ENCODE data around the gene TMEM59. TPM values are rescaled to one million over a fixed set of nuclear protein-coding genes. Genes with fewer than 3 reads are reported as not detected.
"Not testable (repeated sequence)": the region's sequence is repeated elsewhere in the genome, so short reads cannot be mapped to it uniquely, and the experiment has no call there.

The TMEM59 gene
- total and polyA plus RNA-seq, 8 donors, result 95.7 to 322 (median 176) TPM

DNA sequence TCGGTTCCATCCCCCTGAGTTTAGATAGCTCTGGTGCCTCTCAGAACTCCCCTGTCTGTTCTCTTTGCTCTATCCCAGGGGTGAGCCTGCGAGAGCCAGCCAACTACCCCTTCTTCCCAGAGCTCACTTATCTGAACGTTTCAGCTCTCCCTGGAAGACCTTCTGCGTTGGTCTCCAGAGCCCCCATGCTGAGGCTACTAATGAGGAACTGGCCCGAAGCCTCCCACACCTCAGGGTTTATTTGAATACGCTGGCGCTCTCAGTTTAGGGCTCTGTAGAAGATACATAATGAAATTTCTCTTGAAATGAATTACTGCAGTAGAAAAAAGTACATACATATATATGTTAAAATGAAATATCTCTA is 43.9 kb upstream of the TMEM59 start:
- WGBS, 5 donors, result 80 to 85% (median 81%) methylated on average over 7 of the region's 7 CpGs
- H3K9me3 ChIP-seq, result no peaks in the 10 kb centered on the region
- no peak overlapping the region for H3K4me3 ChIP-seq
- intact Hi-C loops (cut with DNase I; ENCODE audit: low total_unique reads), result no loop called here
- no peak for TF ChIP-seq POLR2A (IDR thresholded peaks at IDR 0.05)
- TF ChIP-seq EP300 (IDR thresholded peaks at IDR 0.05), result no peak
- TF ChIP-seq, protein P1, sequence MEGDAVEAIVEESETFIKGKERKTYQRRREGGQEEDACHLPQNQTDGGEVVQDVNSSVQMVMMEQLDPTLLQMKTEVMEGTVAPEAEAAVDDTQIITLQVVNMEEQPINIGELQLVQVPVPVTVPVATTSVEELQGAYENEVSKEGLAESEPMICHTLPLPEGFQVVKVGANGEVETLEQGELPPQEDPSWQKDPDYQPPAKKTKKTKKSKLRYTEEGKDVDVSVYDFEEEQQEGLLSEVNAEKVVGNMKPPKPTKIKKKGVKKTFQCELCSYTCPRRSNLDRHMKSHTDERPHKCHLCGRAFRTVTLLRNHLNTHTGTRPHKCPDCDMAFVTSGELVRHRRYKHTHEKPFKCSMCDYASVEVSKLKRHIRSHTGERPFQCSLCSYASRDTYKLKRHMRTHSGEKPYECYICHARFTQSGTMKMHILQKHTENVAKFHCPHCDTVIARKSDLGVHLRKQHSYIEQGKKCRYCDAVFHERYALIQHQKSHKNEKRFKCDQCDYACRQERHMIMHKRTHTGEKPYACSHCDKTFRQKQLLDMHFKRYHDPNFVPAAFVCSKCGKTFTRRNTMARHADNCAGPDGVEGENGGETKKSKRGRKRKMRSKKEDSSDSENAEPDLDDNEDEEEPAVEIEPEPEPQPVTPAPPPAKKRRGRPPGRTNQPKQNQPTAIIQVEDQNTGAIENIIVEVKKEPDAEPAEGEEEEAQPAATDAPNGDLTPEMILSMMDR (IDR thresholded peaks at IDR 0.05), result no peak
- no peak for TF ChIP-seq POLR2AphosphoS5 (IDR thresholded peaks at IDR 0.05)
- no peaks in the 10 kb centered on the region for H3K27me3 ChIP-seq
- H3K27ac ChIP-seq, result no peak overlapping the region
- DNase-seq, result no peak
- H3K4me1 ChIP-seq, result peaks cover 16 to 56% (median 23%) of the 10 kb centered on the region in 4 donors
- H3K36me3 ChIP-seq, result peaks cover 0 to 29% (median 16%) of the 10 kb centered on the region in 4 donors

DNA sequence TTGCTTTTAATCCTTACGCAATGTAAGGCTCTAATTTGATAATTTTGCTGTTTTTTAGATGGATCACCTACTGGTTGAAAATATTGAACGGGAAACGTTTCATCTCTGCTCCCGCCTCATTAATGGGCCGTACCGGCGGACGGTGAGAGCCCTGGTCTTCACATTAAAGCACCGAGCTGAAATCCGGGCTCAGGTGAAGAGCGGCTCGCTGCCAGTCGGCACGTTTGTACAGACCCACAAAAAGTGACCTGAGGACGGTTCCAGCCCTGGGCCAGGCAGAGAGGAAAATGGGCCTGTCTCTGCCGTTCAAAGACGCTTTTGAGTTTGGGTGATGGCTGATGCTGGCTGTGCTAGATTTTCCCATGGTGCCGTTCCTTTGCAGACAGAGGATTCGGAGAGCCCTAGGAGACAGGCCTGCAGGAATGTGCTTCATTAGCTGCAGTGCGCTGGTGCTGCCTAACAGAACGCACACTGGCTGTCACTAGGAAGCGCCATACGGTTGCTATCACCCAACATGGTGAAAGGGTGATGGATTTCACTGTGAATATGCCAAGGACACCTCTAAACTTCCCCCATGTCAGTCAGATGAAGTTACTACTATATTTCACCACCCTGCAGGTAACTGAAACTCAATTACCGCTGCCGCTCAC is 43.3 kb upstream of the TMEM59 start:
- Histone ChIP-seq H3K27ac (peak overlapping the region in 4 of 5 donors; percentile 70 to 87 (median 82)), H3K9me3 (no peaks in the 10 kb centered on the region), H3K4me3 (no peak overlapping the region), H3K36me3 (peaks cover 0 to 24% (median 15%) of the 10 kb centered on the region in 4 donors), H3K27me3 (no peaks in the 10 kb centered on the region), H3K4me1 (peaks cover 16 to 56% (median 23%) of the 10 kb centered on the region in 4 donors)
- WGBS, 5 donors, result 77 to 87% (median 86%) methylated on average over 25 of the region's 25 CpGs
- intact Hi-C loops (cut with DNase I; ENCODE audit: low total_unique reads), result no loop called here
- DNase-seq, result no peak
- TF ChIP-seq POLR2AphosphoS5 (IDR thresholded peaks at IDR 0.05) (no peak), EP300 (IDR thresholded peaks at IDR 0.05) (no peak), POLR2A (IDR thresholded peaks at IDR 0.05) (no peak)
- TF ChIP-seq, protein P1 (IDR thresholded peaks at IDR 0.05), result no peak

DNA sequence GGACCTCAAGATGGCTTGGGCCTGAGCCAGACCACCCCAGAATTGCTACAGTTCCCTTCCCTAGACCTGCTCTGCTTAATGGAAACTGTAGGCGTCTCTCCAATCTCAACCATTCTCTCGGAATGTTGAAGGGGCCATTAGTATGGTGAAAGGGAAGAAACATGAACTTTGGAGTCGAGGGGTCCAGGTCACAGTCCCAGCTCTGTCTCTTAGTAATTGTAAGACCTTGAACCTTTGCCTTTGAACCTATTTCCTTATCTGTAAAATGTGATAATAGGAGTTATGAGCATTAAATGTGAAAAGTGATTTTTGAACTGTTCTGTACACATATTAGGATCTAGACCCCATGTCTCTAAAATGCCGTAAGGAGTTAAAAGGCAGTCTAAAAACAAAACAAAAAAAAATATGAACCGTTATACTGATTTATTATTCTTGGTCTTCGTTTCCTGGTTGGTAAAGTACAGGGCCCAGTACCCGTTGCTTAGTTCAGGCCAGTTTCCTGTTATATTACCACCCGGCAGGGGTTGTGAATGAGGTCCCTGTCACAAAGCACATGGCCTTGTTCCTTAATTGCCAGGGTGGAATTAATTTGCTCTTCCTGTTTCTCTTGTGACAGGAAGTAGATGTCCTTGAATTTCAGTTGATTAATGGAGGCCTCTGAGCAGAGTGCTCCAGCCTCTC is 42.7 kb upstream of the TMEM59 start:
- WGBS, 5 donors, result 53 to 65% (median 61%) methylated on average over 8 of the region's 8 CpGs
- Histone ChIP-seq H3K4me3 (no peak overlapping the region), H3K4me1 (peaks cover 16 to 54% (median 23%) of the 10 kb centered on the region in 4 donors), H3K27me3 (no peaks in the 10 kb centered on the region), H3K9me3 (no peaks in the 10 kb centered on the region), H3K36me3 (peaks cover 0 to 24% (median 15%) of the 10 kb centered on the region in 4 donors), H3K27ac (peak overlapping the region; percentile 70 to 87 (median 83))
- intact Hi-C loops (cut with DNase I; ENCODE audit: low total_unique reads), result no loop called here
- DNase-seq, result peak in 1 of 2 donors; percentile 62
- TF ChIP-seq POLR2A (IDR thresholded peaks at IDR 0.05) (no peak), POLR2AphosphoS5 (IDR thresholded peaks at IDR 0.05) (no peak), EP300 (IDR thresholded peaks at IDR 0.05) (no peak)
- TF ChIP-seq, protein P1 (IDR thresholded peaks at IDR 0.05), result no peak

DNA sequence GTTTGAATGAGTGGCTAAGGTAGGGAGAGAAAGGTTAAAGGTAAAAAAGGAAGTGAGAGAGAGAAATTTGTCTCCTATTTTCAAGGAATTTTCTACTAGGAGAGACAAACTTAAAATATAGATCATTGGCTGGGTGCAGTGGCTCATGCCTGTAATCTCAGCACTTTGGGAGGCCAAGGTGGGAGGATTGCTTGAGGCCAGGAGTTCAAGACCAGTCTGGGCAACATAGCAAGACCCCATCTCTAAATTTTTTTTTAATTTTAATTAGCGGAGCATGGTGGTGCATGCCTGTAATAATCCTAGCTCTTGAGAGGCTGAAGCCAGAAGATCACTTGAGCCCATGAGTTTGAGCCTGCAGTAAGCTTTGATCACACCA is 41.7 kb upstream of the TMEM59 start:
- H3K27me3 ChIP-seq; H3K4me3 ChIP-seq; intact Hi-C loops (cut with DNase I; ENCODE audit: low total_unique reads); H3K9me3 ChIP-seq; DNase-seq: not testable (repeated sequence)
- Histone ChIP-seq H3K27ac (peak overlapping the region; percentile 70 to 87 (median 83)), H3K36me3 (peaks cover 0 to 21% (median 16%) of the 10 kb centered on the region in 4 donors), H3K4me1 (peaks cover 16 to 47% (median 20%) of the 10 kb centered on the region in 4 donors)
- 53 to 100% (median 63%) methylated on average over 1 of the region's 1 CpG for WGBS, 5 donors

Data from stomach (tissue), 9 donors.